AG08396 (cell line): ENCODE results near the gene FAM13A.

Source experiments
- DNase-seq: peaks from one replicate; pipeline ENCODE4 v3.0.0; 2012; ENCODE audit warnings: low spot score, mixed read lengths

Gene FAM13A

DNA sequence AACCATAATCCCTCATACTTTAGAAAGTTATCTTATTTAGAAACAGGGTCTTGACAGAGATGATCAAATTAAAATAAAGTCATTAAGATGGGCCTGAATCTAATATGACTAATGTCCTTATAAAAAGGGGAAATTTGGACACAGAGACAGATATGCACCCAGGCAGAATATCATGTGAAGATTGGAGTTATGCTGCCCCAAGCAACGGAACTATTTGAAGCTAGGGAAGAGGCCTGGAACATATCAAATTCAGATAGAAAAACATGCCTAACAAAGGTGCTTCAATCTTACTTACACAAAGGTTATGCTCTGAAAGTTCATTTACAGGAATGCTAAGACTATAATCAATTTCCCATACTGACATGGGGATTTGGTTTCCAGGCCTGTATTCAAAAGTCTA is 246.7 kb downstream of the FAM13A start:
- no peak for DNase-seq

DNA sequence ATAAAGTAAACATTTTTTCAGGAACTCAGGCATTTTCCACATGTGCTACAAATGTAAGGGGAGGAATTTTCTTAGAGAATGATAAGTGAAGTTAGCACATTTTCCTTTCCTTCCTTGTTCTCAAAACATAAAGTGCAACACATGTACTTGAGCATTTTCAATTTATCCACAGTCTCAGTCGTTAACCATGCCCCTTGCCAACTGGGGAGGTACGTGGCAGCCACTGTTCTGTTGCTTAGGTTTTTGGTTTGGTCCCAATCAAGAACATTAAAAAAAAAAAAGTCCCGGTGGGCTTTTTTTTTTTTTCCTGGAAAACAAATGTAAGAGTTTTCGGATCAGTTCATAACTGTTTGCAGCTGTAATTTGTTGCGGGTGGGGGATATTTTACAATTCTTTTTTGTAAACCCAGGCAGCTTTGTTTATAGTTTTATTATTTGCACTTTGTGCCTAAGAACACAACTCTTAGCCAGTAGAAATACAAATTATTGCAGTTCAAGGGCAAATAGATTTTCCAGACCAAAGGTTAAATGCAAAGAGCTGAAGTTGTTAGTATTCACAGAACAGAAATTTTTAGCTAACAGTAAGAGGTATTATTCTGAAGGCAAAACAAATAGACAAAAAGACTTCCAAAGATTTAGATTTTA is 247.3 kb downstream of the FAM13A start:
- DNase-seq: no peak

DNA sequence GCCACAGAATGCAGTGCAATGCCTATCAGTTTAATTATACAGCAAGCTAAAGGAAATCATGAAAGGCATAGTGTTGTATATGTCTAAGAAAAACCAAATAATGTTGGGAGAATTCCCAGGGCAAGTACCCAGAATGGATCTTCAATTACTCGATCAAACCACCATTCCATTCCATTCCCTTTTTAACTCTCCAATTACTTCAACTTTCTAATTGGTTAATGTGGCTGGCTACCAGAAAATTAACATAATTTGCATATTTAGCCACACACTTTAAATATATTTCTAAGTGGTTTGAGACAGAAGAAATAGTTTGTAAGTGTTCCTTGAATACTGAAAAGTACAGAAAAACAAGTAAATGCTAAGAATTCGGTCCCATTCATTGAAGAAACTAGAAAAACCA is 247.9 kb downstream of the FAM13A start:
- DNase-seq: no peak

DNA sequence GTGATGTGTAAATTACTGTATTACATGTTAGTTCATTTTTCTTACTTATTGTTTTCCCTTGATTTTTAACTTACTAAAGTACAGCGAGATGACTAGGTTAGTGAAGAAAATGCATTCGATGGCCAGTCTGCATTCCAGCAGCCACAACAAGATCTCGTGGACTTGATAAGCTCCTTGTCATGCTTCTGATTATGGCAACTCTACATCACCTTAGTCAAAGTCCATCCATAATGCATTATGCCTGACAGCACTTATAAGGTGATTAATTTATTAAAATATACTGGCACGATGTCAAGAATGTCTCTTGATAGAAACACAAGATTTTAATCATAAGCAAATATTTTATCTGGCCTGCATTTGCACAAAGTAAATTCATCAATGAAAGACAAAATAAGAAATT is 249.5 kb downstream of the FAM13A start:
- DNase-seq: no peak

DNA sequence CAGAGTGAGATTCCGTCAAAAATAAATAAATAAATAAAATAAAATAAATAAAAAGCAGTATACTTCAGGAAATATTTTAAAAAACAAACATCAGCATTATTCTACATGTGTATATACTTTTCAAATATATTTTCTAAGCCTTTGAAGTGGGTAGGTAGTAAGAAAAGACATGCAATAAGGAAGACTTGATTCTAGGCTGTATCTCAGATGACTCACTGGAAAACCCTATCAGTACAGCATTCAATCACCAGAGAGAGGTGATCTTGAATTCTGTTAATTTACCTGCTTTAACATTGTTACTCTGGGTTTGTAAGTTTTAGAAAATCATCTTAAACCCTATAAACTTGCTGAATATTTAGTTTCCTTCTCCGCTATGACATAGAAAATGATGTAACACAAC is 252.8 kb downstream of the FAM13A start:
- no peak for DNase-seq

DNA sequence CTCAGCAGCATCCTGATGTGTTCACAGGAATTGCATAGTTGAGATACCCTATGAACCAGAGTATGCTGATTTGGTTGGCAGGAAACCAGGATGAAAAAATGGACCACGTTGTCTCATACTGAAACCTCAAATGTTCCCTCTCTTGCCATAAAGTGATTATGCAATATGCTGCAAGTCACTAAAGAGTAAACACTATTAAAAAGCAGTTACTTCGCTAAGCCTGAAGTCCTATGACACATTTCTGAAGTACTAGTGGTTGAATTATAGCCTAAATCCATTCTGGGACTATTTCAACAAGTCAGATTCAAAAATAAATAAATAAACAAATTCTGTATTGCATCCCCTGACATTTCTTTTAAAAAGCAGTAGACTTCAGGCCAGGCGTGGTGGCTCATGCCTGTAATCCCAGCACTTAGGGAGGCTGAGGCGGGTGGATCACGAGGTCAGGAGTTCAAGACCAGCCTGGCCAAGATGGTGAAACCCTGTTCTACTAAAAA is 253.3 kb downstream of the FAM13A start:
- peak; percentile 29 for DNase-seq

DNA sequence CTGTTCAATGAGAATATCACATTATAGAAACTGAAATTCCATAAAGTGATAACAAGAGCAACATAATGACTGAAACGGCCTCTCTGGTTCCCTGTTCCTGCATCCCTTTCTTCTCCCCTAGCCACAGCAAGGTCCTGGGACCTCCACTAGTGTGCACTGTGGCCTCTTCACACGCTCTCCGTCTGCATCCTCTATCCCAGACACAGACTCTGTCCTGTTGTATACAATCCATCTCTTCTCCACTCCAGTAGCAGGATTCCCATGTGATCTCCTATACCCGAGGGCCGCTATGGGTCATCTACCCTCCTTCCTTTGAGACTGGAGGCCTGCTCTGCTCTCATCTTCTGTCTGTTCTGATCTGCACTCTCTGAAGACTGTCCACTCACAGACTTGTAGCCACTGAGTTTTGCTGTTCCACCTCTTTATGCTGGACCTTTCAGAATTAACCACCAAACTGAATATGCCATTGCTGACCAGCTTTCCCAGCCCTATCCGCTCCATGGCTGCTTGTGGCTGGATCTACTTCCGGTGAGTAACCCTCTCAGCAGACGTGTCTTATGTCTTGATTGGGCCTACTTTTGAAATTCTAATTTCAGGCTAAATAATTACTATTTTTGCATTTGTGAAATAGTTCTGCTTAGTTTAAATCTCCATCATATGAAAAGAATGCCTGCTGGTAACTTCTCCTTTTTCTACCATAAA is 254.2 kb downstream of the FAM13A start:
- DNase-seq: no peak

DNA sequence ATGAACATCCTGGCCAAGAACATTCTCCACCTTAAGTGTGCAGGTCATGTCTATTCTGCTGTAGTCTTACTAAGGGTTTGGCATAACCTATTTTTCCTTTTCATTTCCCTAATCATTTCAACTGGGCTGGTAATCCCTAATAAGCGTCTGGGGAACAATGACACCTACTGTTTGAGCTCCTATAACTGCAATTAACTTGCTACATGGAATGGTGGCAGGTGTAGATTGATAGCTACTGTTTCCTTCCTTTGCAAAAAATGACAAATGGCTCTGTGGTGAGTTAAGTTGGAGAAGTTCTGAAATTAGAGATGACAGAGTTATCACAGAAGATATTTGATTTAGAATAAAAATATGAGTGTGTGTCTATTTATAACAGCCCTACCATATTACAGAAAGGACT is 254.8 kb downstream of the FAM13A start:
- DNase-seq: no peak

DNA sequence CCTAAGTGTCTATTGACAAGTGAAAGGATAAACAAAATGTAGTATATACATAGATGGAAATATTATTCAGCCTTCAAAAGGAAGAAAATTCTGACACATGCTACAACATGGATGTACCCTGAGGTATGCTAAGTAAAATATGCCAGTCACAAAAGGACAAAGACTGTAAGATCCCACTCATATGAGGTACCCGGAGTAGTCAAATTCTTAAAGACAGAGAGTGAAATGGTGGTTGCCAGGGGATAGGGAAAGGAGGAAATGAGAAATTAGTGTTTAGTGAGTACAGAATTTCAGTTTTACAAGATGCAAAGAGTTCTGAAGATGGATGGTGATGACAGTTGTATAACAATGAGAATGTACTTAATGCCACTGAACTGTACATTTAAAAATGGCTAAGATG is 257.1 kb downstream of the FAM13A start:
- DNase-seq: no peak

DNA sequence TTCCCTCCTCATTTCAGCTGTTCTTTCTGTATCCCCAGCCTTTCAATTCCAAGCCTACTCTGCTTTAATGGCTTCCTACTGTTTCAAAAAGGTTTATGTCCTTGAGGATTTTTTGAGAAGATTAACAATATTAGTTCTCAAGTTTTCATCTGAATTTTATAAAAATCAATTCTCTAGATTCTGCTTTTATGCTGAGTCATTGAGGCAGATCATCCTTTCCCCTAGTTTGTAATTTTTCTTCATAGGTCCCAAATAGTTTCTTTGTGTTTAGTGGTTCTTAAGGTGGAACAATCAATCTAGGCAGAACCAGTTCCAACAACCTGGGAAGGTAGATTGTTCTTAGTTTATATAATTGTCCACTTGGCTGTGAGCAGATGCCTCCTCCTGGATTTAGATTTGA is 259.3 kb downstream of the FAM13A start:
- no peak for DNase-seq

DNA sequence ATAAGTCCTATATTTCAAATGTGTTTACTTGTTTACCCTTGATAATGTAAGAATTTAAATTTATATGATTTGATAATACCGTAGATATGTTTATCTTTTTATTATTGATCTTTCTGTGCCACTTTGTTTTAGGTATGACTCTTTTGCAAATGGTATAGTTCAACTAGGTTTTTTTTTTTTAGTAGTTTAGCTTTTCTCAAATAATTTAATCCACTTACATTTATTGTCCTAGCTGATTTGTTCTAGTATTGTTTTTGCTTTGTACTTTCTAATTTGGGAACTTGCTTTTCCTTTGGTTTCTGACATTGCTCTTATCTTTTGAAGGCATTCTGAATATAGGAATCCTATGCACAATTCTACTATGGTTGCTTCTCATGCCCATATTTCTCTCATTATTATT is 260.4 kb downstream of the FAM13A start:
- no peak for DNase-seq

DNA sequence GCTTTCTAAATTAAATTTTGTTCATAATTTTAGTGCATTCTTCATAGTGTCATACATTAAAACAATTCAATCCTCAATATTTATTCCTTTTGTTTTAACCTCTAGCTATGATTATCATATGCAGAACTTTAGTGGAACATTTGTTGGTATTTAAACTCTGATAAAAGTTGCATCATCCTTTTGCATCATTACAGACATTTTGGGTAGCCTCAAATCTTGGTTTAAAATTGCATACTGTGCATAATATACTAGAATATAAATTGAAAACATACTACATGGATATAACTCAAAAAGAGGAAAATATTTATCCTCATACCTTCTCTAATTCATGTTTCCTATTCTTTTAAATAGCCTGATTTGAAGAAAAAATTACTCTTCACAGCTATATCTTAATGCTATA is 262.0 kb downstream of the FAM13A start:
- DNase-seq: no peak

DNA sequence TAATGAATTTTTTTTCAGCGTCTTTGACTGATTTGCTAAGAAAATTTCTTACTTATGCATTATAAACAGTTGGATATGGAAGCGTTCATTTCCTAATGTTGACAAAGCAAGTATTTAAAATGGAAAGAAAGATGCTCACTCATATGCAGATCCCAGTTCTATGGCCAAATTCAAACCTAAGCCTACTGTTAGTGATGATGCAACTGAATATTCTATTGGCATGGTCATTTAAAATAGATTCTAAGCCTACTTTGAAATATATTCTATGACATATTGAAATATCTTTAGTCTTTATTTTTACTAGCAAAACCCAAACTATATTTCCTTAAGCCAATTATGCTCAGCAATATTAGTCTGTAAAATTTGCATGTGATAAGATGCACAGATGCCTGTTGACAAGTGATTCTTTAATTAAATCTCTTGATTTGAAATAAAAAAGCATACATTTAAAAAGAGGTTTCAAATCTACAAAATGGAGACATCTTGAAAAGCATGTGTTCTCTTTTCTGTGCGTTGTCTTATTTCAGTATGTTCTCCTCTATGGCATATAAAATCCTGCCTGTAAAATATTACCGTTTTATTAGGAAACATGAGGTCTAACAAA is 262.8 kb downstream of the FAM13A start:
- no peak for DNase-seq

DNA sequence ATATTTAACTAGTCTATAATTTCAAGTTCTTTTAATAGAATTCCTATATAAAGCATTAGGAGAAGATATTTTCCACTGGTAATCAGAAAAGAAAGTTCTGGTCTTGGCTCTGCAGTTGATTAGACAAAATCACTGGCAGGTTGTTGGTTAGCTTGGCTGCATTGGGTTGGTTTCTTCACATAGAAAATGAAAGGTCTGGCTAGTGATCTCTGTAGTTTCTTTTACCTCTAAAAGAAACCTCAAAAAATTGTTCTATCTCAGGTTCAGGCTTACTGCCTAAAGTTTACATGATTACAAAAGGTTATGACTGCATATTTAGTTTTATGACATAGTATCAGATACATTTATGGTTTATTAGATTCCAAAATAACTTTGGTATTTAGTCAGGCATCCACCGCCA is 263.5 kb downstream of the FAM13A start:
- no peak for DNase-seq

DNA sequence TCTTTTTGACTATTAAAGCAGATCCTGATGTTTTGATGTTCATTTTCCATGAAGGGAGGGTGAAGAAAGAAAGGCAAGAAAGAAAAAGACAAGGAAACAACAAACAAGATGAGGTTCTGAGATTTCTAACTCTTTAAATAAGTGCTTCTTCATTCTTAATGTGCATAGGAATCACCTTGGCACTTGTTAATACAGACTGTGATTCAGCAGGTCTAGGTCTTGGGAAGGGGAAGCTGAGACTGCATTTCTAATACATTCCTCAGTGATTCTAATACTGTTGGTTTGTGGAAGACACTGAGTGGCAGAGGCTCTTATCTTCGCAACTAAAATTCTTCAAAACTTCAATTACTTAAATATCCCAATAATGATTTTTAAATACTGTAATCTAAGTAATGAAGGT is 264.2 kb downstream of the FAM13A start:
- DNase-seq: no peak

DNA sequence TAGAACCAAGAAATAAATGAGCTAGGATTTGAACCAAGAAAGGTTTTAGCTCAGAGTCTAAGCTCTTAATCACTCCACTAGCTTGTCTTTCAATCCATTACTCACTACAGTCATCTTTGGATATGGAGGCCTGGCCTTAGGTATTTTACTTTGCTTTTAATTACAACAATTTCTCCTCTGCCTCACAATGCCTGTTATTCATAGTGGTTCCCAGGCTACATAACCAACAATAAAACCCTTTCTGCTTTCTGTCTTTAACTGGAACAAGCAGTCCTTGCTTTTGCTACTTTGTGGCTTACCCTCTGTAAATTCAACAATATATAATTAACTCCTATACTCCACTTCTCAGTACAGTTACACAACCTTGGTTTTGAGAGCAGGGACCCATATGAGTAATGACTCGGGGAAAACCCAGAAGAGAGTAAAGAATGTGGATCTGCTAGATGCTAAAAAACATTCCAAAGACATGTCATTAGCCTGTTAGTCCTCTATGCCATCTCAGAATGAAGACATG is 264.7 kb downstream of the FAM13A start:
- peak; percentile 52 for DNase-seq

DNA sequence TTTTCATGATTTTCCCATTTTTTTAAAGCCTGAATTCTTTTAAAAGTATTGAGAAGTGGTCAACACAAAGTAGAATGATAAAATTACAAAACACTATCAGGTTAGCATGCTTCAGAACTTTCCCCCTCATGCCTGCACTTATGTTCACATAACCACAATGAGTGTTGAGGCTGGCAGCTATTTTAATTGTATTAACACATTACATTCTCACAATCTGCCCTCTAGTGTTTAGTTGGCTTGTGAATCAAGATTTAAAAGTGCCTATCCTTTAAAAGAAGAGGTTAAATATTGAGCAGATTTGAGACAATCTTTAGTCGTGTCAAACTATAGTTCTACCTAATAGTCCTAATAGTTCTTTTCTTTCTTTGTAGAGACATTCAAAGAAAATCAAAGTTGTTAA is 265.7 kb downstream of the FAM13A start:
- no peak for DNase-seq

DNA sequence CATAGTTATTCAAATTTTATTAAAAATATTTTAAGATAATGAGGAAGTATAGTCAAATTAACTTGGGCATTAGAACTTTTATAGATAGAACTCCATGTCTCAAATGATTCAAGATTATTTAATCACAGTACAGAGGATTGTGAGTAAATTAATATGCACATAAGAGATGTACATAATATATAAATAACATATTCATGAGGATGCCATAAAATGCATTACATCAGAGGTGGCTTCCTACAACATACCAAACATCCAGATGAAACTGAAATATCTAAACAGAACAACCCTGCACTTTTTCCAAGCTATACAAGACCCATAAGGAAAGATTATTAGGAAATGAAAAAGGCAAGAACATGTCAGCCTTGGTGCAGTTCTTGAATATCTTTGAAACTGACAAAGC is 268.1 kb downstream of the FAM13A start:
- DNase-seq: no peak

DNA sequence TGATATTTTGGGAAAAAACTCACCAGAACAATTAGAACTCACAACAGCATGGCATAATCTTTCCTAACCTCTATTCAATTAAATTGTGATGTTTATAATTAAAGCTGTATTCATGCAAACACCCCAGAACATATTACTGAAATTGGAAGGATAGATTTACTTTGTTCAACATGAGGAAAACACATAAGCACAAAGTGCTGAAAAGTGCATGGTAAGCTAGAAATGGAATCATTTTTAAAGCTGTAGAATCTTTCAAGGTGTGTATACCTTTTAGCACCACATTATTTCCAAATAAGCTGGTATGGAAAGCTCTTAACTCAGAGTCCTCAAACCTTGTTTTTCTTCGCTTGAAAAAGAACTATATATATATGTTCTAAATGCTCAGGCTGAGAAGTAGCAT is 268.6 kb downstream of the FAM13A start:
- no peak for DNase-seq

DNA sequence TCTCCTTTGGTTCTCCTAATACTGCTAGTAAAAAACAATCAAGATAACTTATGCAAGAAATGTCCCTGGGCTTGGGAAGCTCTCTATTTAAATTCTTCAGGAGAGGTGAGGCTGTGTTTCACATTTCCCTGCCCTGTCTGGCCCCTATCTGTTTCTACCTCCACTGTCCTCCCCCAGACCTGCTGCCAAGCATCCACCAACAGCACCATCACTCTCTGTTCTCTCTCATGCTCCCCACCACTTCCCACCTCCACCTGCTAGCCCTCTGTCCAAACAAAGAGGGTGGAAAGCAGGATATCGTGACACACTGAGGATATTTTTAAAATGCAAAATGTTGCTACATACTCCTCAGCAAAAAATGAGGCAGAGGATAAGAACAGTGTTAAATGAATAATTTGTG is 271.0 kb downstream of the FAM13A start:
- no peak for DNase-seq

DNA sequence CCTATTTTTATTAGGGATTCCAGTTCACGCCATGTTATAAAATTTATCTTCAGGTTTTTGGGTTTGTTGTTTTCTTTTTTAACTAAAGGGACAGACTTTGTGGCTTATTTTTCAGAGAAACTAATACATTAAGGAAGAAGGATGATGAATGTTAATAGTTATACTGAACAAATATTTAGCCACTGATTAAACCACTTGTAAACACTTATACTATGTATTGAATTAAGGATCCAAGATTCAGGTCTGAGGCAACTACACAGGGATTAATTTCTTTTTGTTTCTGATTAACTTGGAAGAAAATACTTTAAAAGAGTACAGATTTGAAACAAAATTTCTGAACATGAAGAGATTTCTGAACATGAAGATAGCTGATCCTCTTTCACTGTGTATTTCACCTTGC is 276.6 kb downstream of the FAM13A start:
- no peak for DNase-seq

DNA sequence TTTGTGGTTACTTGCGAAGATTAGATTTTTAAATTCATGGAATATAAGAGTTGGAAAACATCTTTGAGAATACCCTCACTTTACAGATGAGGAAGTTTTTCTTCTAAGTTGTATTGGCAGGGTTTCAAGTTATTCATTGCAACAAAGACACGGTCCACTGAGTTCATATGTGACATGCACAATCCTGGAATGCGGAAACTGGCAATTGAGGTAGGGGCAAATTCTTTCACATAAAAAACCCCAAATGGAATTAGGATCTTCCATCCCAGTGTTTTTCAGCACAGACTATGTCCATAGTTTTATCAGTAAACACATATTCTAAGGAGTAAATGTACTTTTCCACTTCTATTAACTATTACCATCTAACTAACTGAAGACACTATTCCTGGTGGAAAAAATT is 277.6 kb downstream of the FAM13A start:
- no peak for DNase-seq

DNA sequence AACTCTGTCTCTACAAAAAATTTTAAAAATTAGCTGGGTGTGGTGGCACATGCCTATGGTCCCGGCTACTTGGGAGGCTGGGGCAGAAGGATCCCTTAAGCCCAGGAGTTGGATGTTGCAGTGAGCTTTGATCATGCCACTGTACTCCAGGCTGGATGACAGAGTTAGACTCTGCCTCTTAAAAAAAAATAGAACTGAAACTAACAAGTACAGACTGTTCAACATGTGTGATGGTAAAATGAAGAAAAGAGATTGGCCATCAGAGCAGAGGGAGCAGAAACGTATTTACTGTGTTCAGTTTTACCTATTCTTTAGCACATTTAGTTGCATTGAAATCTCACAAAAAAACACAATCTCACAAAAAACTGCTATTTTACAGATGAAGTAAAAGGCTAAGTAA is 281.5 kb downstream of the FAM13A start:
- DNase-seq: no peak
